T-helper 1 cell treated with Interleukin-12 subunit alpha and Interleukin-12 subunit beta and Interleukin-4 antibody, amounts not matched to agents 30 μg/mL and 1 μg/mL, for 36 hours (primary cell): ENCODE measurements around the gene PCGF2.
"Not testable (repeated sequence)": the region's sequence is repeated elsewhere in the genome, so short reads cannot be mapped to it uniquely, and the experiment has no call there.

Experiments used
- H3K27ac Mint-ChIP-seq: one replicate; pipeline ENCODE4 v1.8.0; 2021; ENCODE audit warnings: mild to moderate bottlenecking, mixed read lengths
- H3K27me3 Mint-ChIP-seq: one replicate; pipeline ENCODE4 v1.8.0; 2021; ENCODE audit warnings: low read depth, mixed read lengths
- H3K36me3 Mint-ChIP-seq: one replicate; pipeline ENCODE4 v1.8.0; 2021; ENCODE audit warnings: low read depth, mixed read lengths
- H3K4me1 Mint-ChIP-seq: one replicate; pipeline ENCODE4 v1.8.0; 2021; ENCODE audit warnings: low read depth, mixed read lengths
- H3K4me3 Mint-ChIP-seq: one replicate; pipeline ENCODE4 v1.8.0; 2021; ENCODE audit warnings: mild to moderate bottlenecking, moderate library complexity, mixed read lengths
- H3K9me3 Mint-ChIP-seq: one replicate; pipeline ENCODE4 v1.8.0; 2021; ENCODE audit warnings: mixed read lengths

Gene PCGF2

GRCh38 chr17:38748149-38748891 is at the start of gene PCGF2:
PCGF2 (minus strand) TSS chr17:38748336; CDS start chr17:38740402, 7,934 bp downstream.
- no peaks in the 10 kb centered on the region for H3K9me3 Mint-ChIP-seq
- peaks cover 31% of the 10 kb centered on the region for H3K4me1 Mint-ChIP-seq
- H3K27ac Mint-ChIP-seq, result no peak within 1 kb of the TSS
- peaks cover 6% of the 10 kb centered on the region for H3K36me3 Mint-ChIP-seq
- H3K4me3 Mint-ChIP-seq, result peak within 1 kb of the TSS; percentile 99
- H3K27me3 Mint-ChIP-seq, result peaks cover 39% of the 10 kb centered on the region

GRCh38 chr17:38797828-38798227 is 49.7 kb upstream of the PCGF2 start:
- Mint-ChIP-seq H3K9me3 (no peaks in the 10 kb centered on the region), H3K4me1 (peaks cover 33% of the 10 kb centered on the region), H3K27me3 (no peaks in the 10 kb centered on the region), H3K36me3 (peaks cover 30% of the 10 kb centered on the region), H3K27ac (peak overlapping the region; percentile 67), H3K4me3 (peak overlapping the region; percentile 96)

- peaks cover 24% of the 10 kb centered on the region for H3K36me3 Mint-ChIP-seq
- H3K9me3 Mint-ChIP-seq, result no peaks in the 10 kb centered on the region
- H3K4me1 Mint-ChIP-seq, result peaks cover 33% of the 10 kb centered on the region
- no peak overlapping the region for H3K27ac Mint-ChIP-seq
- no peaks in the 10 kb centered on the region for H3K27me3 Mint-ChIP-seq
- H3K4me3 Mint-ChIP-seq, result no peak overlapping the region
These were observed 49.0 kb upstream of the PCGF2 start for GRCh38 chr17:38797158-38797490.

DNA sequence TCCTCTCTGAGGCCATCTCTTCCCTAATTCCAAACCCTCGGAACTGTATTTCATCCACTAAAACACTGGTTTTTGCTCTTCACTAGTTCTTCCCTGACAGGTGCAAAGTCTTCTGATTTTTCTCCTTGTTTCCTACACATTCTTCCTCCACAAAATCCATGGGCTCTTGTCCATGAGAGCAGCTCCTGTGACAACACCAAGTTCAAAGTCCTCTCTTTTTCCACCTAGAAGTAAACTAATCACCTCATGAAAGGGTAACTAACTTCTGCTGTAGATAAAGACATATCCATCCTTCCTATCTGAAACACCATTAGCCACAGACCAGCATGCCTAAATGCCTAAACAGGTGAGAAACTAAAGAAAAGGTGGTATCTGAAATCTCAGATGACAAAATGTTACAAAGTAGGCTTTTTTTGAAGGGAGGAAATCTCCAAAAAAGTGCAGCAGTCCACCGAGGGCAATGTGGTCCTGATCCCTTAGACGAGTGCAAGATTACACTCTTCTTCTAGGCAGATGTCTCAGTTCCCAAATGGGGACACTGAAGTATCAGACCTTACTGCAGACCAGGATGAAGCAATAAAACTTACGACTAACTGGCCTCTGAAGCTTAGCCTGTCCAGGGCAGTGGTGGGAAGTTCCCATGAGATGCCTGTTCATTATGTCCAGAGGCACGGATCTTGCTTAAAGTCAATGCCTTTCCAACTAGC is 48.5 kb upstream of the PCGF2 start:
- Mint-ChIP-seq H3K4me1 (peaks cover 32% of the 10 kb centered on the region), H3K4me3 (peak overlapping the region; percentile 34), H3K27me3 (no peaks in the 10 kb centered on the region), H3K9me3 (no peaks in the 10 kb centered on the region), H3K27ac (no peak overlapping the region), H3K36me3 (peaks cover 19% of the 10 kb centered on the region)

DNA sequence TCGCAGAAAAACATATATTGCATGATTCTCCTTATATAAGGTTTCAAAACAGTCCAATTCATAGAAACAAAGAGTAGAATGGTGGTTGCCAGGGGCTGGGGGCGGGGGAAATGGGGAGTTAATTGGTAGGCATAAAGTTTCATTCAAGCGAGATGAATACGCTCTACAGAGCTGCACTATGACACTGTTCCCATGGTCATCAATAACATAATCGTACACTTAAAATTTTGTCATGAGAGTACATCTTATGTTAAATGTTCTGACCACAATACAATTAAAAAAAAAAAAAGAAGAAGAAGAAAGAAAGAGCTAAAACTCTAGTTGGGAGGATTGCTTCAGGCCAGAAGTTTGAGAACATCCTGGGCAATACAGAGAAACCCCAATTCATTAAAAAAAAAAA is 46.1 kb upstream of the PCGF2 start:
- Mint-ChIP-seq H3K27me3 (no peaks in the 10 kb centered on the region), H3K9me3 (no peaks in the 10 kb centered on the region), H3K27ac (no peak overlapping the region), H3K4me3 (no peak overlapping the region), H3K4me1 (peaks cover 22% of the 10 kb centered on the region), H3K36me3 (peaks cover 9% of the 10 kb centered on the region)

GRCh38 chr17:38791162-38791561 is 43.0 kb upstream of the PCGF2 start:
- no peak overlapping the region for H3K4me3 Mint-ChIP-seq
- no peaks in the 10 kb centered on the region for H3K4me1 Mint-ChIP-seq
- no peaks in the 10 kb centered on the region for H3K9me3 Mint-ChIP-seq
- no peak overlapping the region for H3K27ac Mint-ChIP-seq
- peaks cover 3% of the 10 kb centered on the region for H3K36me3 Mint-ChIP-seq
- no peaks in the 10 kb centered on the region for H3K27me3 Mint-ChIP-seq

DNA sequence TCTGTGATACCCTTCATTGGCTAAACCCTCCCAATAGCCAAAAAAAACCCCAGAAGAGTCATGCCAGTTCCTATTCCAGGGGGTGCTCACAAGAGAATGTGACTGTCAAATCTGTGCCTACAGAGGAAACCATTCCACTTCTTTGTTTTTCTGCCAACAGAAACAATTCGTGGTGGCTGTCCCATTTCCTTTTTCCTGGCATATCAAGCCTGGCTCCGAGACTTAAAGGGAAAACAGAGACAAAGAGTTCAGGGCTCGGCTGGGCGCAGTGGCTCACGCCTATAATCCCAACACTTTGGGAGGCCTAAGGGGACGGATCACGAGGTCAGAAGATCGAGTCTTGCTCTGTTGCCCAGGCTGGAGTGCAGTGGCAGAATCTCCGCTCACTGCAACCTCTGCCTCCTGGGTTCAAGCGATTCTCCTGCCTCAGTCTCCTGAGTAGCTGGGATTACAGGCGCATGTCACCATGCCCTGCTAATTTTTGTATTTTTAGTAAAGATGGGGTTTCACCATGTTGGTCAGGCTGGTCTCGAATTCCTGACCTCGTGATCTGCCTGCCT is 42.1 kb upstream of the PCGF2 start:
- not testable (repeated sequence) for H3K27me3 Mint-ChIP-seq

DNA sequence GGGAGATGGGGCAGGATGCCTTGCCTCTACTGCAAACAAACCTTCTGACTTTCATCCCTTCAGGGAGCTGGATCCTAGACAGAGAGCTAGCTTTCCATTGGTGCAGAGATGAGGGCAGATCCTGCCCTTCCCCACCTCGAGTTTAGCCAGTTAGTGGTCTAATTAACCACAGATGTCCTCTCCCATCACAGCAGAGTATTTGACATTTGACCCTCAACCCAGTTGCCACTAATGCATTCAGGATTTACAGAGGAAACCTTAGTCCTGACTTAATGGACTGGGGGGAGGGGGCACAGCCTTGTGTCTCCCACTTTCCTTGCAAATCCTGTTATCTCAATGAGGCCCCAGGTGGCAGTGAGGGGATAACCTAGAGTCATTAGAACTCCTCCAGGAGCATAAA is 41.0 kb upstream of the PCGF2 start:
- H3K4me1 Mint-ChIP-seq, result no peaks in the 10 kb centered on the region
- no peak overlapping the region for H3K4me3 Mint-ChIP-seq
- H3K27ac Mint-ChIP-seq, result no peak overlapping the region

More for the DNA sequence above, 42.1 kb upstream of the PCGF2 start:
- not testable (repeated sequence) for H3K4me3 Mint-ChIP-seq, H3K4me1 Mint-ChIP-seq, H3K27ac Mint-ChIP-seq, H3K36me3 Mint-ChIP-seq, H3K9me3 Mint-ChIP-seq

DNA sequence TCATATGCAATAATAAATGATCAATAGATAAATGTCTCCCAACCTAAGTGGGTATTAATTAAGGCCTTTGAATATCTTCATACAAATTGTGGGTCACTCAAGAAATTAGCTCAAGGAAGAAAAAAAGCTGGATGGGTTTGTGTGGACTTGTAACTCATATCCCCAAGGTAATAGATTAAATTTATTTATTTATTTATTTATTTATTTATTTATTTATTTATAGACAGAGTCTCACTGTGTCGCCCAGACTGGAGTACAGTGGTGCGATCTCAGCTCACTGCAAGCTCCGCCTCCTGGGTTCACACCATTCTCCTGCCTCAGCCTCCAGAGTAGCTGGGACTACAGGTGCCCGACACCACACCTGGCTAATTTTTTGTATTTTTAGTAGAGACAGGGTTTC is 39.9 kb upstream of the PCGF2 start:
- not testable (repeated sequence) for H3K9me3 Mint-ChIP-seq, H3K4me1 Mint-ChIP-seq, H3K36me3 Mint-ChIP-seq, H3K4me3 Mint-ChIP-seq, H3K27me3 Mint-ChIP-seq, H3K27ac Mint-ChIP-seq

More for the DNA sequence above, 41.0 kb upstream of the PCGF2 start:
- Mint-ChIP-seq H3K36me3 (peaks cover 5% of the 10 kb centered on the region), H3K27me3 (no peaks in the 10 kb centered on the region), H3K9me3 (no peaks in the 10 kb centered on the region)

DNA sequence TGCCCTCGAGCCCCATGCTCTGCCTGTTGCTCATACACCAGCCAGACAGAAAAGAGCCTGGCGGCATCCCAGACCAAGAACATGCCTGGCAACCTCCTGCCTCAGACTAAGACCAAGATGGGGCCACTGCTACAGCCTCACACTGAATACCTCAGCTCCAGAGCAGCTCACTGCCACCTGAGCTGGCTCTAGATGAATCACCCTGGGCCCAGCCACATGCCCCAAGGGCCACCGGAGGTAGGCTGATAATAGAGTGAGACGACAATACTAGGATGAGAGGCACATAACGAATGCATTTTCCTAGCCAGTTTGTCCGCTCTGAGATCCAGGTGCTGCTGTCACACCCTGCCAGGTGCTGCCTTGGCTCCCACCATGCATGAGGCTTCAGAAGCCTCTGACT is 38.2 kb upstream of the PCGF2 start:
- H3K4me3 Mint-ChIP-seq, result no peak overlapping the region
- H3K36me3 Mint-ChIP-seq, result peaks cover 5% of the 10 kb centered on the region
- no peaks in the 10 kb centered on the region for H3K27me3 Mint-ChIP-seq

DNA sequence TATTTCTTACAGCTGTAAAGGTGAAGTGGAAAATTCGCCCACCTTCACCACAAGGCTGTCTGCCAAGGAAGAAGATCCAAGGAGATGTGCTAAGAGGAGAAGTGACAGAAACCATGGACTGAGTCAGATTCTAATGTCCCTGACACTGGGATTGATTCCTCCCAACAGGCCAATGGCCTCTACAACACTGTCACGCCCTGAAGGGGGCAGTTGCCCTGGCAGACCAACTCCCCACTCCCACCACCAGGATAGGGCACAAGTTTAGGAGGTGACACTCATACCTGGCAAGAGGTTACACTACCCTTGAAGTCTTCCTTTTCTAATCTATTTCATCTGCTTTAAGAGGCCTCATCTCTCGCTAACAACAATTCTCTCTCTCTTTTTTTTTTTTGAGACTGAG is 35.1 kb upstream of the PCGF2 start:
- H3K4me1 Mint-ChIP-seq, result no peaks in the 10 kb centered on the region
- H3K27me3 Mint-ChIP-seq, result no peaks in the 10 kb centered on the region
- H3K27ac Mint-ChIP-seq, result no peak overlapping the region
- H3K9me3 Mint-ChIP-seq, result no peaks in the 10 kb centered on the region
- H3K4me3 Mint-ChIP-seq, result no peak overlapping the region
- peaks cover 10% of the 10 kb centered on the region for H3K36me3 Mint-ChIP-seq

More for the DNA sequence above, 38.2 kb upstream of the PCGF2 start:
- H3K4me1 Mint-ChIP-seq, result no peaks in the 10 kb centered on the region
- H3K27ac Mint-ChIP-seq, result no peak overlapping the region
- no peaks in the 10 kb centered on the region for H3K9me3 Mint-ChIP-seq

GRCh38 chr17:38779965-38780752 is 32.0 kb upstream of the PCGF2 start:
- Mint-ChIP-seq H3K4me3 (no peak overlapping the region), H3K27ac (no peak overlapping the region), H3K27me3 (no peaks in the 10 kb centered on the region), H3K4me1 (no peaks in the 10 kb centered on the region), H3K36me3 (peaks cover 14% of the 10 kb centered on the region), H3K9me3 (no peaks in the 10 kb centered on the region)

GRCh38 chr17:38777641-38778250 is 29.6 kb upstream of the PCGF2 start:
- H3K4me3 Mint-ChIP-seq, result no peak overlapping the region
- H3K27me3 Mint-ChIP-seq, result no peaks in the 10 kb centered on the region
- H3K27ac Mint-ChIP-seq, result no peak overlapping the region
- no peaks in the 10 kb centered on the region for H3K9me3 Mint-ChIP-seq
- H3K36me3 Mint-ChIP-seq, result peaks cover 23% of the 10 kb centered on the region
- H3K4me1 Mint-ChIP-seq, result no peaks in the 10 kb centered on the region

GRCh38 chr17:38773258-38773657 is 25.1 kb upstream of the PCGF2 start:
- H3K4me3 Mint-ChIP-seq, result no peak overlapping the region
- peaks cover 31% of the 10 kb centered on the region for H3K36me3 Mint-ChIP-seq

More at GRCh38 chr17:38773258-38773657, 25.1 kb upstream of the PCGF2 start:
- no peaks in the 10 kb centered on the region for H3K9me3 Mint-ChIP-seq
- H3K27me3 Mint-ChIP-seq, result no peaks in the 10 kb centered on the region
- H3K4me1 Mint-ChIP-seq, result no peaks in the 10 kb centered on the region
- no peak overlapping the region for H3K27ac Mint-ChIP-seq
